TTC549 (cell line): ENCODE data around the gene FITM2.
"Not testable (repeated sequence)": the region's sequence is repeated elsewhere in the genome, so short reads cannot be mapped to it uniquely, and the experiment has no call there.

ENCODE experiments used
- FAIRE-seq: peaks from 2 replicates; lab custom pipeline; 2012; peaks lifted over from hg19 to GRCh38; lab: Jason Lieb, UNC

Gene FITM2

GRCh38 chr20:44331201-44331600, 20.2 kb upstream of the FITM2 start:
- FAIRE-seq, result no peak

GRCh38 chr20:44328428-44328827, 17.4 kb upstream of the FITM2 start:
- no peak for FAIRE-seq

- not testable (repeated sequence) for FAIRE-seq
Observed at GRCh38 chr20:44327748-44328147, 16.7 kb upstream of the FITM2 start.

GRCh38 chr20:44326391-44327159, 15.6 kb upstream of the FITM2 start:
- no peak for FAIRE-seq

GRCh38 chr20:44324343-44324742, 13.3 kb upstream of the FITM2 start:
- no peak for FAIRE-seq

GRCh38 chr20:44319839-44320422, 8.9 kb upstream of the FITM2 start:
- no peak for FAIRE-seq

GRCh38 chr20:44314870-44315269, 3.9 kb upstream of the FITM2 start:
- no peak for FAIRE-seq

- FAIRE-seq, result no peak
Observed at GRCh38 chr20:44309763-44310663, 989 bp downstream of the FITM2 start.

- FAIRE-seq, result no peak
Observed at GRCh38 chr20:44306927-44307326, 4.1 kb downstream of the FITM2 start.

- no peak for FAIRE-seq
Observed at GRCh38 chr20:44304383-44304782, 6.6 kb downstream of the FITM2 start.

- FAIRE-seq, result no peak
Observed at GRCh38 chr20:44302736-44303135, 8.3 kb downstream of the FITM2 start.

GRCh38 chr20:44302026-44302669, 8.9 kb downstream of the FITM2 start:
- no peak for FAIRE-seq

- FAIRE-seq, result no peak
Observed at GRCh38 chr20:44301285-44301684, 9.7 kb downstream of the FITM2 start.

GRCh38 chr20:44299011-44299535, 11.9 kb downstream of the FITM2 start:
- FAIRE-seq, result not testable (repeated sequence)

GRCh38 chr20:44297721-44298120, 13.3 kb downstream of the FITM2 start:
- FAIRE-seq, result no peak

- FAIRE-seq, result no peak
Observed at GRCh38 chr20:44296011-44296410, 15.0 kb downstream of the FITM2 start.

GRCh38 chr20:44291754-44292153, 19.2 kb downstream of the FITM2 start:
- no peak for FAIRE-seq

GRCh38 chr20:44288252-44288651, 22.8 kb downstream of the FITM2 start:
- FAIRE-seq, result no peak

- no peak for FAIRE-seq
Observed at GRCh38 chr20:44287272-44288097, 23.5 kb downstream of the FITM2 start.

GRCh38 chr20:44284032-44284431, 27.0 kb downstream of the FITM2 start:
- FAIRE-seq, result no peak

- no peak for FAIRE-seq
Observed at GRCh38 chr20:44282192-44282591, 28.8 kb downstream of the FITM2 start.
